Effector memory CD8-positive, alpha-beta T cell (primary cell): ENCODE measurements around the gene PHLDB1.

Experiments used
- ATAC-seq: fragments of 150-1000 bp; cut with Tn5 transposase; replicated peaks from 2 replicates; pipeline ENCODE4 v1.10.0; 2021; ENCODE audit warnings: mild to moderate bottlenecking, moderate library complexity
- DNase-seq, 3 experiments: peaks; one replicate each; pipeline ENCODE4 v3.0.0; 2021
- H3K27ac Mint-ChIP-seq, 2 donors: one replicate each; pipeline ENCODE4 v1.8.0; 2022; ENCODE audit warnings: mild to moderate bottlenecking in 2 of 2, mixed read lengths in 2 of 2, moderate library complexity in 2 of 2
- H3K27me3 Mint-ChIP-seq, 2 donors: one replicate each; pipeline ENCODE4 v1.8.0; 2022; ENCODE audit warnings: mixed read lengths in 2 of 2
- H3K36me3 Mint-ChIP-seq: one replicate; pipeline ENCODE4 v1.8.0; 2022; ENCODE audit warnings: mild to moderate bottlenecking, moderate library complexity, mixed read lengths; ENCODE audit not compliant: insufficient read depth
- H3K4me1 Mint-ChIP-seq, 2 donors: one replicate each; pipeline ENCODE4 v1.8.0; 2022; ENCODE audit warnings: low read depth in 2 of 2, mixed read lengths in 2 of 2
- H3K4me3 Mint-ChIP-seq, 2 donors: one replicate each; pipeline ENCODE4 v1.8.0; 2022; ENCODE audit warnings: mild to moderate bottlenecking in 2 of 2, mixed read lengths in 2 of 2, moderate library complexity in 2 of 2
- H3K9me3 Mint-ChIP-seq, 2 donors: one replicate each; pipeline ENCODE4 v1.8.0; 2022; ENCODE audit warnings: mixed read lengths in 2 of 2

The PHLDB1 gene

GRCh38 chr11:118705791-118706545 is 98.6 kb downstream of the PHLDB1 start:
- DNase-seq, result no peak
- Mint-ChIP-seq H3K27ac (peak overlapping the region; percentile 89 to 90), H3K27me3 (no peaks in the 10 kb centered on the region), H3K36me3 (no peaks in the 10 kb centered on the region), H3K9me3 (no peaks in the 10 kb centered on the region), H3K4me3 (peak overlapping the region; percentile 49 to 71), H3K4me1 (peaks cover 16 to 21% of the 10 kb centered on the region in 2 donors)
- no peak for ATAC-seq

- Mint-ChIP-seq H3K4me1 (peaks cover 16 to 21% of the 10 kb centered on the region in 2 donors), H3K27ac (no peak overlapping the region), H3K36me3 (no peaks in the 10 kb centered on the region), H3K27me3 (no peaks in the 10 kb centered on the region), H3K9me3 (no peaks in the 10 kb centered on the region), H3K4me3 (no peak overlapping the region)
- no peak for DNase-seq
- no peak for ATAC-seq
Observed at GRCh38 chr11:118706546-118706825, 99.1 kb downstream of the PHLDB1 start.
